LNCaP clone FGC (cell line): ENCODE data around the gene LRRC10B.
"Not testable (repeated sequence)": the region's sequence is repeated elsewhere in the genome, so short reads cannot be mapped to it uniquely, and the experiment has no call there.

Source experiments
- DNase-seq: peaks from one replicate; pipeline ENCODE4 v3.0.0-alpha.2; 2011; ENCODE audit warnings: low read depth
- H3K4me3 ChIP-seq: 2 replicates; pipeline ENCODE4 v1.5.1; 2011; ENCODE audit warnings: mild to moderate bottlenecking, low read depth, low read length, control low read depth
- TF ChIP-seq, protein P1 (sequence below): IDR thresholded peaks from 2 replicates; pipeline ENCODE4 v1.5.1; 2012; ENCODE audit warnings: mild to moderate bottlenecking; ENCODE audit not compliant: control insufficient read depth, insufficient read depth; ENCODE audit errors: extremely low read depth

LRRC10B gene

DNA sequence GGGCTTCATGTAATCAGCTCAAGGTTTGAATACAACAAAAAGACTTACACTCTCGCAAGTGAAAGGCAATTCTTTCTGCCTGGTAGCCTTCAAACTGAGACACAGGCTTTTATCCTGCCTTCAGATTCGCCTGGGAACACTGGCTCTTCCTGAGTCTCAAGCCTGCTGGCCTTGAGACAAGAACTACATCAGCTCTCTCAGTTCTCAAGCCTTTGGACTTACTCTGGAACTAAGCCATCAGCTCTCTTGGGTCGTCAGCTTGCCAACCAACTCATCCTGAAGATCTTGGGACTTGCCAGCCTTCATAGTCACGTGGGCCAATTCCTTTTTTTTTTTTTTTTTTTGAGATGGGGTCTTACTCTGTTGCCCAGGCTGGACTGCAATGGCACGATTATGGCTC is 35.7 kb upstream of the LRRC10B start:
- no peak overlapping the region for H3K4me3 ChIP-seq
- DNase-seq = peak; percentile 91
- TF ChIP-seq, protein P1, sequence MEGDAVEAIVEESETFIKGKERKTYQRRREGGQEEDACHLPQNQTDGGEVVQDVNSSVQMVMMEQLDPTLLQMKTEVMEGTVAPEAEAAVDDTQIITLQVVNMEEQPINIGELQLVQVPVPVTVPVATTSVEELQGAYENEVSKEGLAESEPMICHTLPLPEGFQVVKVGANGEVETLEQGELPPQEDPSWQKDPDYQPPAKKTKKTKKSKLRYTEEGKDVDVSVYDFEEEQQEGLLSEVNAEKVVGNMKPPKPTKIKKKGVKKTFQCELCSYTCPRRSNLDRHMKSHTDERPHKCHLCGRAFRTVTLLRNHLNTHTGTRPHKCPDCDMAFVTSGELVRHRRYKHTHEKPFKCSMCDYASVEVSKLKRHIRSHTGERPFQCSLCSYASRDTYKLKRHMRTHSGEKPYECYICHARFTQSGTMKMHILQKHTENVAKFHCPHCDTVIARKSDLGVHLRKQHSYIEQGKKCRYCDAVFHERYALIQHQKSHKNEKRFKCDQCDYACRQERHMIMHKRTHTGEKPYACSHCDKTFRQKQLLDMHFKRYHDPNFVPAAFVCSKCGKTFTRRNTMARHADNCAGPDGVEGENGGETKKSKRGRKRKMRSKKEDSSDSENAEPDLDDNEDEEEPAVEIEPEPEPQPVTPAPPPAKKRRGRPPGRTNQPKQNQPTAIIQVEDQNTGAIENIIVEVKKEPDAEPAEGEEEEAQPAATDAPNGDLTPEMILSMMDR = no peak

DNA sequence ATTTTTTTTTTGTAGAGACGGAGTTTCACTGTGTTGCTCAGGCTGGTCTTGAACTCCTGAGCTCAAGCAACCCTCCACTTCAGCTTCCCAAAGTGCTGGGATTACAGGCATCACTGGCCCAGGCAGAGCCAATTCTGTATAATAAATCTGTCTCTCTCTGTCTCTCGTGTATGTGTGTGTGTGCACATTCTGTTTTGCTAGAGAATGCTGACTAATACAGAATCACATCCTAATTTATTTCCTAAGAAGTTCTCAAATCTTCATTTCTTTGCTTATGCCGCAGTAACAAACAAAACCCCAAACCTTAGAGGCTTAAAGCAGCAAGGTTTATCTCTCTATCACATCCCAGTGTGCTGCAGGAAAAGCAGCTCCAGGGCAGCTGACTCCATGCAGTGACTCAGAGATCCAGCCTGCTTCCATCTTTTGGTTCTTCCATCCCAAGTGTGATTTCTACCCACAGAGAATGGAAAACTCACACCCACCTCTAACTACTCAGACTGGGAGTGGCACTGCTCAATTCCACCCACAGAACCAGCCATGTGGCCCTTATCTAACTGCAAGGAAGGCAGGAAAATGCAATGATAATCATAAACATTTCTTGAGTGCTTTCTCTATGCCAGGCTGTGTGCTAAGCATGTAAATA is 35.1 kb upstream of the LRRC10B start:
- TF ChIP-seq, protein P1 = no peak
- no peak for DNase-seq

DNA sequence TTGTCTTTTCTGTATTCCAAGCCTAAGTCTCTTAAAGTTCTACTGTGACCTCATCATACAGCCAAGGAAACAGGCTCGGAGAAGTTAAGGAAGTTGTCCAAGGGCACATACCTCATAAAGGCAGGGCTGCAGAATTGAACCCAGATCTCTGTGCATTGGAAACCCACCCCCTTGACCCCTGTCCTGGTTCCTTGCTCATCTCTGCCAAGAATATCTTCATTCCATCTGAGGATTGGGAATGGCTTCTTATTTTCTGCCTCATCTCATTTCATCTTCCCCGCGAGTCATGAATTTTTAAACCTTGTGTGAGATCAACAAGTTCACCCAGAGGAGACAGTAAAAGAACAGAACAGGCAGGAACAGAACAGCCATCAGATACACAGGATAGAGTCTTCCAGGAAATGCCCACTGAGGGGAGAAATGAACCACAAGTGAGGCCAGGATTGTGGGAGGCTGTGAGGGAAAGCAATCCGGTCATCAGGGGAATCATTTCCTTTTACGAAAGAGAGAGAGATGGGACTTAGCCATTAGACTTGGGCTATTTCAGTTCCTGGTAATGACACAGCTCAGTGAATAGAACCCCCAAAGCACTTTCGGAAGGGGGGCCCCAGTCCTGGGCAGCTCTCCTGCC is 34.4 kb upstream of the LRRC10B start:
- peak; percentile 40 for DNase-seq
- TF ChIP-seq, protein P1 = no peak
- H3K4me3 ChIP-seq = no peak overlapping the region

More for the DNA sequence above, 35.1 kb upstream of the LRRC10B start:
- H3K4me3 ChIP-seq = no peak overlapping the region

DNA sequence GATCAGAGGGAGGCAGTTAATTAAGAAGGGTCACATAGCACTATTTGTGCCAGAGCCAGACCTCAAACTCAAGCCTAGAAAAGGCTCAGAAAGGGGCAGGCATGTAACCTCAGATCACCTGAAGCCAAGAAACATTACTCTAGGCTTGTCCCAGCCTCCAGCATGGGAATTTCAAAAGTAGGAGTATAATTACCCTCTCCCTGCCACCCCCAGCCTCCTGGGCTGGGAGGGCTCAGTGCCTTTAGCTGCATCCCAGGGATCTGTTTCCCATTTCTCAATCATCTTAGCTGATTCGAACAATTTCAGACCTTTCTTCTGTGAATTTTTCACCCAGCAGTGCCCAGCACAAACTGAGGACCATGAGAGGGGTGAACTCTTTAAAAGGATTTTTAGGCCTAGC is 33.1 kb upstream of the LRRC10B start:
- TF ChIP-seq, protein P1 = no peak
- H3K4me3 ChIP-seq = no peak overlapping the region
- DNase-seq = no peak

DNA sequence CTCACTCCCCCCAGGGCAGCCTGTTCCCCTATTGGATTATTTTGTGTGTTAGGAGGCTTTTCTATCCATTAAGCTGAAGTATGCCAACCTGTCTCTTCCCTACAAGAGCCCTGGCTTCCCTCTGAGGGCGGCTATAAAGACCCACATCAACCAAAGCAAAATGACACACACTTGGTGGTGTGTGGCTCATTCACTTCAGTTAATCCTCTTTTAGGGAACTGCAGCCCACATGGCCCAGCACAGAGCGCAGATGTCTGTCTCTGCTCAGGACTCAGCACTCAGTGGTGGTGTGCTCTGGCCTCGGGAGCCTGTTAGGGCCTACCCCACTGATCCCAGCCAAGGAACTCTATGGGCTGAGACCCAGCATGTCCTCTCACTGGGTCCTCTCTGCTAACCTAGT is 32.2 kb upstream of the LRRC10B start:
- TF ChIP-seq, protein P1 = no peak
- no peak for DNase-seq
- H3K4me3 ChIP-seq = no peak overlapping the region

DNA sequence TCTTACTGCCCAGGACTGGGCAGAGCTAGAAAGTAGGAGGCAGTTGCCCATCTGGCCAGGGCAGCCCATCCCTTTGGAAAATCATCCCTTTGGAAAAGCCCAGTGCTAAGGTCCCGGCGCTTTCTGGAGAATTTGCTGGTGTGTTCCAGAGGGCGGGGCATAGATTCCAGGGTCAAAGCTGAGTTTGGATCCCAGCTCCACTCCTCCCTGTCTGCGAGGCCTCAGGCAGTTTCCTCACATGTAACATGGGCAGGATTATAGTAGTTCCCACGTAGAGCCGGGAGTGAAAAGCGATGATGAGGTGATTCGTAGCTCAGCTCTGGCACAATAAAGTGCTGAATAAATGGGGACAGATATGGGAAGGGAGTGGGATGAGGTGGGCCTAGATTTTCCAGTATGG is 31.4 kb upstream of the LRRC10B start:
- DNase-seq = no peak
- TF ChIP-seq, protein P1 = no peak
- H3K4me3 ChIP-seq = no peak overlapping the region

DNA sequence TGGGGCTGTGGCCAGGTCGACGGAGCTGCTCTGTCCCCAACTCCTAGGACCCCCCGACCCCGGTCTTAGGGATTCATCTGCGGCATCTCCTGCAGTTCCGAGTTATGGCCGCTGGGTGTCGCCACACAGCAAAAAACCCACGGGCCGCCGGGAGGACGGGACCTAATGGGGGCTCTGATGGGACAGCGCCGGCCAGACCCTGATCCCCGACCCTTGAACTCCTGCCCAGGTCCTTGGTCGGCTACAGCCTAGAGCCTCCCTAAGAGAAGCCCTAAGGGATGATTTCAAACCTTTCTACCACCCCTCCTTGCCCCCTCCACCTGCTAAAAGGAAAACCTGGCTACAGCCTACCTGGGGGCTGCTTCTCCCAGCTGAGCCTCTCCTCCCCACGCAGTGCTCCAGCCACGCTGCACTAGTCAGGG is 30.8 kb upstream of the LRRC10B start:
- H3K4me3 ChIP-seq = no peak overlapping the region
- TF ChIP-seq, protein P1 = peak; percentile 79
- no peak for DNase-seq

DNA sequence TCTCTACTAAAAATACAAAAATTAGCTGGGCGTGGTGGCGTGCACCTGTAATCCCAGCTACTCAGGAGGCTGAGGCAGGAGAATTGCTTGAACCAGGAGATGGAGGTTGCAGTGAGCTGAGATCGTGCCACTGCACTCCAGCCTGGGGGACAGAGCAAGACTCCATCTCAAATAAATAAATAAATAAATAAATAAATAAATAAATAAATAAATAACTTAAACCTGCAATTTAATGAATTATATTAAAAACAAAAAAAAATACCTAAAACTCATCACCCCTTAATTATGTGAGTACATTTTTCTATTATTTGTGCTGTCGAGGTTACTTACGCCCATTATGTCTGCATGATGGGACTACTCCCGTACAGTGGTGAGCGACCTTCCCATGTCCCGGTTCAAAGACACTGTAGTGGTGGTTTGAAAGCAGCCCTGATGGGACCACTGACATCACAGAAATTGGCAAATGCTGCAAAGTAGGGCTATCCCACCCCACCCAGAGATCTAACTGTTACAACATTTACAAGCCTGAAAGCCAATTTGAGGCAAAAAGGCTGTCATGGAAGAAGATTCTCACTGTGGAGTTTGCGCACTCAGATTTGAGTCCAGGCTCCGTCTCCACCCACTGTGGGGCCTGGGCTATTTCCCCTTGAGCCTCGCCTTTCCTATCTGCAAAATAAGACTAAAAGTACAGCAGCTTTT is 29.0 kb upstream of the LRRC10B start:
- H3K4me3 ChIP-seq, DNase-seq: not testable (repeated sequence)
